Ramos (cell line): ENCODE measurements around the gene DOCK8.

Source experiments
- in situ Hi-C: fragments of 300-500 bp; cut with MboI; formaldehyde crosslinking; loops from one replicate; pipeline ENCODE4 v1.14.3; 2022; ENCODE audit warnings: low sequenced_read_pairs; ENCODE audit not compliant: unreplicated experiment

Gene DOCK8

DNA sequence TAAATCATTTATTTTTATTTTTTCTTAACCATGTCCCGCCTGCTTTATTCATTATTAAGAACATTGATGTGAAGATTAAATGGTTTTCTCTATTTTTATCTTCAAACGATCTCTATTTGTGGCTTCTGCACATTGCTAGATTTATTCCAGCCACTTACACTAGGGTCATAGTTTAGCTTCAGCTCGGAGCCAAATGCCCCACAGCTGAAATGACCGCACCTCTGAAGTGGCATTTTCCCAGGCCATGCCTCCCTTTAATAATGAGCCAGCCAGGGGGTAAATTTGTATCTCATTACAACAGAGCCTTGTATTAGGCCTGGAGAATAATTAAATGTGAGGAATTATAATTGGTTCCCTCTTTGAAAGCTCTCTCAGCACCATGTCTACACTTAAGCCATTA is 89.4 kb downstream of the DOCK8 start:
- in situ Hi-C loops = no loop called here

DNA sequence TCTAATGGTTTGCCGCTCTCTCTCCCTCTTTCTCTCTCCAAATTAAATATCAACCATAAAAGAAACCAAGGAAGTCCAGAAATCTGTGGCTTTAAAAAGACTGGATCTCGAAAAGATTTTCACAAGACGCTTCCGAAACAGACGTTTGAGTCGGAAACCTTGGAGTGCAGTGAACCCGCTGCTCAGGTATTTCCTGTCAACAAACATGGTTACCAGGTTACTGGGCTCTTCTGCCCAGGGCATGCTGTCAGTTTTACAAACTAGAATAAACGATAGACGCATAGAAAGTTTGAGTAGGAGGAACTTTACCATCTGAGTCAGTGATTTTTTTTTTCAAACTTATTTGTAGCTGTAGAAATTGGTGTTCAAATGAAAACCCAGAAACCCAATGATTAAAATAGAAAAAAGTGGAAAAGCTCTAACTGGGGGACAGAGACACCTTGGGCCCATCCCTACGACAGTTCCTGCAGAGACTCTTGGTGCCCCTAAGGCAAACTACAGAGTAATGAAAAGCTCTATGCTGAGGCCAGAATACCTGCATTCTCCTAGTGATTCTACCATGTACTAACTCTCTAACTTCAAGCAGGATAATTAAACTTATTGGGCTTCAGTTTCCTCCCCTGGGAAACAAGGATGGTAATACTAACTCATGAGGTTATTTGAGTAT is 90.0 kb downstream of the DOCK8 start:
- in situ Hi-C loops = no loop called here

DNA sequence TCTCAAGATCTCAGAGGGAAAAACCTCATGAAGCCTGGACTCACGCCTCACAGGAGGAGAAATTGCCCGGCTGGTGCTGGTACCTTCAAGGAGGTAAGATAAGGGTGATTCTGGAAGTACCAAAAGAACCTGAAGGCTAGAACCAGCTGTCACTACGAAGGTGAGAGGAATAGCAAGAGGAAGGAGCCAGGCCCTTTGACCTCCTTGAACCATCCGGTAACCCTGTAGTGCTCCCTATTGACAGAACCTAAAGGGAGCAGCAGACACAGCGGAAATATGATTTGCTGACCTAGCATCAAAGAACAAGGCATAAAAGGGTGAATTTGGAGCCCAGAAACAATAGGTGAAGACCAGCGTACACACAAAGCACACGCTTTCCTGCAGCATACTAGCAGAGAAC is 92.2 kb downstream of the DOCK8 start:
- in situ Hi-C loops = no loop called here

DNA sequence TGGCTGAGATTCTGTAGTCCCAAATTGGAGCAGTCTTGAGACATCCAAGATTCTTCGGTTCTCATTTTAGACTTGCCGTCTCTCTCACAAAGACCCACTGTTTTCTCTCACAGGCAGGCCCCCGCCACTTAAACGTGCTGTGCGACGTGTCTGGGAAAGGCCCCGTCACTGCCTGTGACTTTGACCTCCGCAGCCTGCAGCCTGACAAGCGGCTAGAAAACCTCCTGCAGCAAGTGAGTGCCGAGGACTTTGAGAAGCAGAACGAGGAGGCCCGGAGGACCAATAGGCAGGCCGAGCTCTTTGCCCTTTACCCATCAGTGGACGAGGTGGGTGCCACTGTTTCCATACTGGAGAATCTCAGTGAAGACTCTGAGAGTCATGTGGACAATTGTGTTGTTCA is 97.2 kb downstream of the DOCK8 start:
- in situ Hi-C loops = no loop called here

DNA sequence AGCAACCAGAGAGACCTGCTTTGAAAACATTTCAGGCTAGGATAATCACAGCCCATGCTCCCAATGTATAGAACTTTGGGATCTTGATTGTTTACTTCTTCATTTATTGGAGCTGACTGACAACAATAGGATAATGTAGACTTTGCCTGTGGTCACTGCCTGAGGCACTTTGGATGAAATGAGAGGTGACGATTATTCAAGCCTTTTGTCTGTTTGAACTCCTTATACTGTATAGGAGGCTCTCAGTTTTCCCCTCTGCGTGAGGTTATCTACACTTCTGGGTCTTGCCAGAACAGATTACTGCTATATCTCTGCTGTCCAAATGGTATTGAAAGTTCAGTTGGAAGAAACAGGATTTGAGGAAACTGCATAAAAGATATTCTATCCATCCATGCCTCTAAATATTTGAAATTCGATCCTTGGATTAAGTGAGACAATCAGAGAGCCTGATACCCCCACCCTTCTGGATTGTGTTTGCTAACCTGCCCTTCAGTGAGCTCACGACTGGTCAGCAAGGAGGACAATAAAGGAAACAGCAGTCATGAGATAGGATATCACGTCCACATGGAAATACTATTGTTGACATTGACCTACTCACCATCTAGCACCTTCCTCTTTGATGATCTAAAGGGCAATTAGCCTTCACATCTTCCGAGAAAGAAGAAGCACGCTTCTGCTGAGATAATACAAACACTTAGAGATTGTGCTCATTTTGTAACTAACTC is 98.1 kb downstream of the DOCK8 start:
- in situ Hi-C loops = no loop called here

DNA sequence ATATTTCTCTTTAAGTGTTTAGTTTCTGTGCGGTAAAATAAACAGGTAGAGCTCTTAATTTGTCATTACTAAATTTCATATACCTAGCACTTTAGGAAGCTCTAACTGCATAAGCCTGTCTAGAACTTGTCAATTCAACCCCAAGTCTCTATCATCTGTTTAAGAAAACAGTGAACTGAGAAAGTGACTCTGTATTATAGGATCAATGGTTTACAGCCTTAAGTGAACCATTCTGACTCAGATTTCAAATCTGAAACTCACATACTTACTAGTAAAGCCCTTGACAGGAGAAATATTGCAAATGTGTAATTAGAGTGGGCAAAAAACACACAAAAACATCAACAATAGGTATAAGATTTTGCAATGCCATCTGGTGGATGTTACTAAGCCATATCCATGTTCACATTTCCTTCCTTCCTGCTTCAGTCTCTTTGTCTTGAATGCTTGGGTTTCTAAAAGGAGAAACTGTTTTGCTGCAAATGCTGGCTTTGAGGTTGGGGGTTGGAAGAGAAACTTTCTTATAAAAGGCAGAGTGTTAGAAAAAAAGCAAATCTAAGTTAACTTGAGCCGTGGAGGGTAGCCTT is 101.8 kb downstream of the DOCK8 start:
- in situ Hi-C loops = no loop called here

DNA sequence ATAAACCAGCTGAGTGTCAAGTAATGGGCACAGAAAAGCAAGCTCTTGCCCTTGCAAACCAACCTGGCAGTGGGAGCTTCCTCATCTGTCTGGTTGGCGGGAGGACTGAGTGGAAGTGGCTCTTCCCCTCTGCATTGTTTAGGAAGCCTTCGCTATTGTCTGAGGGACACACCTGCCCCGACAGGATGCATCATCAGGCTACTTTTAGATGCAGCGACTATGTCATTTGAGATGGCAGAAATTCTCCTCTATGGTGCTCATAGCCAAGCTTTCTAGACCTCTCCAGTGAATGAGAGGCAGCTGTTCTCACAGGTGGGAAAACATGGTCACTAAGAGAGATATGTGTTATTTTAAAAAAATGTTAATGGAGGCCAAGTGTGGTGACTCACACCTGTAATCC is 104.0 kb downstream of the DOCK8 start:
- in situ Hi-C loops = no loop called here

DNA sequence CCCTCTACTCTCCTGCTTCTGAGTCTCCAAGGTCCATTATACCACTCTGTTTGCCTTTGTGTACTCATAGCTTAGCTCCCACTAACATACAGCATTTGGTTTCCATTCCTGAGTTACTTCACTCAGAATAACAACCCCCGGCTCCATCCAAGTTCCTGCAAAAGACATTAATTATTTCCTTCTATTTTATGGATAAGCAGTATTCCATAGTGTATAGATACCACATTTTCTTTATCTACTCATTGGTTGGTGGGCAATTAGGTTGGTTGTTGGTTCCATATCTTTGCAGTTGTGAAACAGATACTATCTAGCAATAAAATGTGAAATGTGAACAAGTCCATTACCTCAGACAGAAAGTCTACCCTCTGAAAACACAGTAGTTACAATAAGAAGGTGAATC is 110.3 kb downstream of the DOCK8 start:
- in situ Hi-C loops = no loop called here

DNA sequence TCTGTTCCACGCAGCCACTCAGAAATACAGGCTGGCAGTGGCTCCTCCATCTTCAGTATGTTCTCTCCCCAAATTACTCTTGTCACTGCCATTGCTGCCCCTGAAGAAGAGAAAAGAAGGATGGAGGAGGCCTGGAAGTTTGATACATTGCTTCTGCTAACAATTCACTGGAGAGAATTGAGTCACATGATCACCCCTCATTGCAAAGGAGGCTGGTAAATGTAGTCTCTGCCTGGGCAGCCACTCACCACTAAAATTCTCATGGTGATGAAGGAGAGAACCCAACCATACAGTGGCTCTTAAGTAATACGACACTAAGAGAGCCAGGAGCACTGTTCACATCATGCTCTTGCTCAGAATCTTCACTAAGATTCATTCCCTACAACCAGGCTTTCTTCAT is 112.0 kb downstream of the DOCK8 start:
- in situ Hi-C loops = no loop called here

DNA sequence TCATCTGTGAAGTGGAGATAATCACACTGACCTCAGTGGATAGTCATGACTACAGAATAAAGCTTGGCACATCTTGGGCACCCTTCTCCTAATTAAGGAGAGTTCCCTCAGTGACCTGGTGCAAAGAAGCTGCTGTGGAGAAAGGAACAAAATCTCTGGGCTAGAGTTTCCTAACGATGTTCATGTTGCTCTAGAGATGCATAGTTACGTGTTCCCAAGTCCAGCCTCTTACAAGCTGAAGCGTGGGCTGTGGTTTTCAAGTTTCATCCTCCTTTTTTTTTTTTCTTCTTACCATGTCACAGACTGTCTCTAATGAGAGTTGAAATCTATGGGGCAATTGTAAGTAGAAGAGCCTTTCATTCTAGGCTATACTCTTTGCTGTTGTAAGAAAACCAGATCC is 113.8 kb downstream of the DOCK8 start:
- in situ Hi-C loops = no loop called here

DNA sequence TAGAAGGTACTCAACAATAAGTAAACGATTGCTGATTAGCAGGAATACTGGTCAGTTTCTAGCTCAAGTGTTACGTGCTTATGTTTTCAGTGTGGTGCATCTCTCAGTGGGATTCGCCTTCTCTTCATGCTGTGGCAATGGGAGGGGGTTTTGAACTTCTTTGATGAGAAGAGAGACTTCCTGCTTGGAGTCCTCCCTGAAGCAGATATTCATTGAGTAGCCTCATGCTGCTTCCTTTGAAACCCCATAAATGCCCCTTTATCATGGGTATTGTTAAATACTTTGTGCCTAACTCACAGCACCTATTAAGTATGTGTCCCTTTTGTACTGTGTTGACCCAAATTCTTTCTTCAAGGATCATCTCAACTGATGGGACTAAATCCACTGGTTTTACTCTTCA is 116.5 kb downstream of the DOCK8 start:
- in situ Hi-C loops = no loop called here

DNA sequence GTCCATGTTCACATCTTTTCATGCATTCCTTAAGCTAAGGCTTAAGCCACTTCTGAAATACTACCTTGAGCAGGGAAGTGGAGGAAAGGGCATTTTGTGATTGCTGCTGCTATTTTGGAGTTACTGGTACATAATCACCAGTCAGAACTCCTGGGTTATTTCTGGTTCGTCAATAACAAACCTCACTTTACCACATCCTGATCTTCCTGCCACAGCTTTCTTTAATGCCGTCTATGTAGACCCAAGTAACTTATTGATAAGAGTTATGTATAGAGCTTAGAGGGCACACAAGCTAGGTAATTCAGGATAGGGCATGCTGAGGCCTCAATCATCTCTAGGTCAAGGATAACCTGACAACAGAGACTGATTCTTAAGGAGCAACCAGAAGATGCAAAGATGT is 120.7 kb downstream of the DOCK8 start:
- in situ Hi-C loops = no loop called here

DNA sequence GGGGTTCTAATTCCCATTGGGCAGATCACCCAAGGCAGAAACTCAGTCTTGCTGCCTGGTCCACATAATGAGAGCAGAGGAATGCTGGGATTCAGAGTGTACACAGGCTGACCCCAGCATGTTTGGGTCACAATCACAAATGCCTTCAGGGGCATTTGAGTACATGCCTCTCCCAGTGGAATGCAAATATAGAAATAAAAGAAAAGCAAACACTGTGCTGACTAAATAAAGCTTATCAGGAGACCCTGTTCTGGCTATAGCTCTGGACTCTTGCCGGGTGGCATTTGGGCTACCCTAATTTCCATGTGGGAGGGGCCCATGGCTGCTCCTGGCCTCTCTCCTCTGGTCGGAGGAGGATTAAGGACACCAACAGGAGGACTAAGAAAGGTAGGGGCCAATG is 121.4 kb downstream of the DOCK8 start:
- in situ Hi-C loops = no loop called here

DNA sequence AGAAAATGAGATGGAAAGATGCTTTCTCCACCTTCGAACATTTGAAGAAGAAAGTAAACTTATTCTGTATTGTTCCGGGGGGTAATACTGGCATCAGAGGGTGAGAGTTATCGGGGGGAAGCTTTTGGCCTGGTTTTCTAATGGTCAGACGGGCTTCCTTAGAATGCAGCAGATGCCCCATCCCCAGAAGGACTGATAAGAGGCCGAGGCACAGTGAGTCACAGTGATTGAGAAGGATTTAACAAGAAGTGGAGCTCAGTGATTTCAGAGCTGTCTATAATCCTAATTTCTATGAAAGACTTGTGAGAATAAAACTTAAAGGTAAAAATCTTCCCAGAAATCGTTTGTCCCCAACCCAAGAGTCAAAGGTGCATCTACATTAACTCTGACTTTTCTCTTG is 123.9 kb downstream of the DOCK8 start:
- in situ Hi-C loops = no loop called here

DNA sequence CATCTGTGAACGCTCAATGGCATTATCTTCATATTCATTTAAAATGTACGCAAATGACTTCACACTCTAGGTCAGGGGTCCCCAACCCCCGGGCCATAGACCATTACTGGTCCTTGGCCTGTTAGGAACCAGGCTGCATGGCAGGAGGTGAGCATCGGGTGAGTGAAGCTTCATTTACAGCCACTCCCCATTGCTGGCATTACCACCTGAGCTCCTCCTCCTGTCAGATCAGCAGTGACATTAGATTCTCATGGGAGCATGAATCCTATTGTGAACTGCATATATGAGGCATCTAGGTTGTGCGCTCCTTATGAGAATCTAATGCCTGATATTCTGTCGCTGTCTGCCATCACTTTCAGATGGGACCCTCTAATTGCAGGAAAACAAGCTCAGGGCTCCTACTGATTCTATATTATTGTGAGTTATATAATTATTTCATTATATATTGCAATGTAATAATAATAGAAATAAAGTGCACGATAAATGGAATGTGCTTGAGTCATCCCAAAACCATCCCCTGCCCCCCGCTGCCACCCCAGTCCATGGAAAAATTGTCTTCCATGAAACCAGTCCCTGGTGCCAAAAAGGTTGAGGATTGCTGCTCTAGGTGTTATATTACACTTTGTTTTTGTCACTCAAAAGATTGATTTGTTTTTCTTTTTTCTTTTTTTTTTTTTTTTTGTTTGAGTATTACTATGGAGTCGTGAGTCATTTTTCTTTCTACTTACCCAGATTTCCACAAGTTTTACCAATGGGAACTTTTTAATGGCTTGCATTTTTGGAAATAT is 127.2 kb downstream of the DOCK8 start:
- in situ Hi-C loops = no loop called here

DNA sequence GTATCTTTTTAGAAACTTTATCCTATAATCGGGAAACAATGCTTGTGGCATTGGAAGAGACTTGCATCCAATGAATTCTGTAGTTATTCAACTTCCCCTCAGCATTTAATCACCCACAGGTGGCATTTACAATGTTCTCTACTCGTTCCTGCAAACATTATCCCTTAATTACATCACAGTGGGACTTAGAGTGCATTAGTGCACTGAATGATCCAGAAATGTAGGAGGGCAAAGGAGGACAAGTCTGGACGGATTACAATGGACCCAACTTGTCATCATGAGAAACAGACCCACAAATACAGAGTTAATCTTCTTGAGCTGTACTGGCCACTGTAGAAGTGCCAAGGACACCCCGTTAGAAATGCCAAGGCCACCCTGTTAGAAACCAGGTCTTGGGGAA is 129.1 kb downstream of the DOCK8 start:
- in situ Hi-C loops = no loop called here

DNA sequence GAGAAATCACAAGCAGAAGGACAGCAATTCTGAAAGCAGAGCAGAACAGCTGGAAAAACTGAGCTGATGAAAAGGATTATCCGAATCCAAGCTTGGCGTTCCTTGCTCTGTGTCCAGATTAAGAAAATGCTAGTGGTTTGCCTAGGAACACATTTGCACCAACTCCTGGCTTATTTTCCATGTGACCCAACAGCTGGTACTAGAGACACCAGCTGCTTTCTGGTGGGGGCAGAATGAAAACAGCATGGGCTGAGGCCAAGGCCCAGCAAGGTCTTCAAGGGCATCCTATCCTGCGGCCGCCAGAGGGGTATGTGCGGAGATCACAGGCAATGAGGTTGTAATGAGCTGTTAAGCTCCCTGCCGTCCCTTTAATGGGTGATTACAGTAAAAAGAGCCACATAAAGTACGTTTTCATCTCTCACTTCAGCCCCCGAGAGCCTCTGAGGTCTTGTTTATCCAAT is 131.5 kb downstream of the DOCK8 start:
- in situ Hi-C loops = no loop called here

DNA sequence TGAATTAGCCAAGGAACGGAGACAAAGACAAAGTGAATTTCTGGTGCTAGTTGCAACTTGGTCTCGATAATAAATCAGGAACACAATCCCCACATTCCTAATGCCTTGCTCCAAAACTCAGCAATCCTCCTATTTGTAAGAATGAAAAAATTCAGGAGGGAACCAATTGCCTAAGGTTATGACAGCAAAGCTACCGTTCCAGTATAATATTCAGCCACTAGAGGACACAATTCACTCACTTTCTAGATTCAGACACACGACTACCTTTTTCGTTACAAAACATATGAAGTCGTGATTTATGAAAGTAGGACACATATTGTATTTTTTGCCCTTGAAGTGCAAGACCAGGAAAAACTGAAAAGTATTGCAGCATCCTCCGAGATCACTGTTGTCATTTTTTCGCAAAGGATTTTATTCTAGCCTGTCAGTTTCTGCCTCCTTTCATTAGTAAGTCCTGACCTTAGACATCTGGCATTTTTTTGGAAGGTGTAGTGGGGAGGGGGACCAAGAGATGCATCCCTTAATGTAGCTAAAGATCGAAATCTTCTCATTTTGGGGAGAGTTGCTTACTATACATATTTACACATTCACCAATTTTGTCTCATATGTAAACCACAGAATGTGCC is 133.1 kb downstream of the DOCK8 start:
- in situ Hi-C loops = no loop called here

DNA sequence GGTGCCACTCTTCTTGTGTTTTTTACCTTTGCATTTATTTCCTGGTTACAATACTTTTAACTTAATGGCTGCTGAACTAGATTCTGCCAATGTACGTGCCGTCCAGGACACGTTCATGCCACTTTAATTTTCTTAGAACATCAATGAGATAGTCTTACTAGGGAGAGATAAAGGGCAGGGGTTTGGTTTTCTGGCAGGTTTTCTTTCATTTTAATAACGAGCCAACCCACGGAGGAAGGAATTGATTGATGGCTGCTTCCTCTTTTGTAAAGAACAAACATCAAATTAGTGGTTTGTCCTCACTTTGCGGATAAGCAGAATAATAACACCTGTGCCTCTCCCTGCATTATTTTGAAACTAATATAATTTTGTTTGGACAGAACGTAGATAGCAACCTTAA is 135.7 kb downstream of the DOCK8 start:
- in situ Hi-C loops = no loop called here

DNA sequence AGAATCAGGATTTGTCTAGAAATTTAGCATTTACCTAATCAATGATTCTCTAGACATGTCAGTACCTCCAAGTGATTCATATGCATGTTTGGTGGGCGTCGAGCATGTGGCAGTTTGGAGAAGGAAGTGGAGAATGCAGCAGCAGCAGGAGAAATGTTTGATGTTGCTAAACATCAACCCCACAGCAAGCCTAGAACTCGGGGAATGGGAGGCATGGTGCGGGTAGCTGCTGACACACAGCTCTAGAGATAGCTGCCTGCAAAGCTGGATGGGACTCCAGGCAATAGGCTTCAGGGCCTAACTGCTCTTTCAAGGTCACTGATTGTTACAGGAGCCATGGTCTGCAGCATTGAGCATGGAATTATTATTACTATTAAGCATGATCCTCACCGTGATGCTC is 137.3 kb downstream of the DOCK8 start:
- in situ Hi-C loops = no loop called here

DNA sequence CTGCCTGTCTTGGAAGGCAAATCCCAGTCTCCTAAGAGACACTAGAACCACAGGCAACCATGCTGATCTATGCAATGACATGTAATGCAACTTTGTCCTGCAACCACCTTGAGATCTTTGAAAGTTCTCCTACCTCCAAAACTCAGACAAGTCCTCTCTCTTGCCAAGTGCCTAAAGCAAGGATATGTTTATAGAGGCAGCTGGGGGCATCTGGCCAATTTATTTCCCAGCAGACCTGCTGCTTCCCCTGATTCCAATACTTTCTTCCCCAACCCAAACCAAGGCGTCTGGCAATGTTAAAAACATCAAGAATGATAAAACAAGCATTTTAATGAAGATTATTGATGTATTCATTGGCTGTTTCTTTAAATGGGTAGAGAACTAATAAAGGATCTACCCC is 138.4 kb downstream of the DOCK8 start:
- in situ Hi-C loops = no loop called here
